ENCODE measurements around the gene SPATA9. TPM values are rescaled to one million over a fixed set of nuclear protein-coding genes. Genes with fewer than 3 reads are reported as not detected.
"Not testable (repeated sequence)": the region's sequence is repeated elsewhere in the genome, so short reads cannot be mapped to it uniquely, and the experiment has no call there.

The SPATA9 gene
- total RNA-seq, 1 experiment from 2014 or later = not detected

DNA sequence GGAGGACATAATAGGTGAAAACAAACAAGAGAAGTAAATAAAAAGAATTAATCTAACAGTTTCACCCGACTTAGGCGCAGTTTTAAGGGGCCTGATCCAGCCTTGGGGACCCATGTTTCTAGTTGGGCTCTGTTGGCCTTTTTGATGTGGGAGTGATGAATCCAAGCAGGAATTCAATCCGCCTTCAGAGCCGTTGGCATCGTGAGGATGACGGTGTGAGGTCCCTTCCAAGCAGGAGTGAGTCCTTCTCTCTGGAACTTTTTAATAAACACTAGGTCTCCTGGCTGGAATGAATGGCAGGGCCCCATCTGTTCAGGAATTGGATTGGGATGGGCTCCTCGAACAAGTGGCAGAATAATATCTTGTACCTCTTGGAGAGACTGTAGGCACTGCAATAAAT, 26.1 kb upstream of the SPATA9 start:
- Mint-ChIP-seq H3K36me3 (ENCODE audit: insufficient read depth, unreplicated experiment) (peaks cover 8% of the 10 kb centered on the region), H3K4me3 (ENCODE audit: low read depth, unreplicated experiment) (no peak overlapping the region)

DNA sequence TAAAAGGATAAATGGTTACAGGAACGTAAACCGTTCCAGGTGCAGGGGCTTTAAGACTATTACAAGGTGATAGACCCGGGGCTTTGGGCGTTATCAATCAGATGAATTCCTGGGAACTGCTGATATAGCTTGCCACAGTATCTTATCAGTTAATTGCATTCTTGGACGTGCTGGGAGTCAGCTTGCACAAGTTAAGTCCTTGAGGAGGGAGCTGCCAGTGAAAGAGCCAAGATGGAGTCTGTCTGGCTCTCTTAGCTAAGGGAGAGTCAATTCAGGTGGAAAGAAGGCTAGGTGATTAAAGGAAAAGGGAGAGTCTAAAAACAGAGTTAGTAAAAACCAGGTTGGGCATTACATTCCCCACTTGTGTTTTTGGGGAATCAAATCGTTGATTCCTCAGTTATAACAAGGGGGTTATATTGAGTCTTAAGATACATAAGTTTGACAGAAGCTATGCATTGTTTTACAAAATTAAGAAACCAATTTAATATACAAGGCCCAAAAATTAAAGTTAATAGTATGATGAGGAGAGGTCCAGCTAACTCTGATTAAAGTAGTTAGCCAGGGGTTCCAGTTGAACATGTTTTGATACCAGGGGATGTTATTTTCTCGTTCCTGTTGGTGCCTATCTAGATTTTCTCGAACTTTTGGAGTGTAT, 24.9 kb upstream of the SPATA9 start:
- intact Hi-C loops (cut with micrococcal nuclease; ENCODE audit: unreplicated experiment); H3K27ac Mint-ChIP-seq (ENCODE audit: unreplicated experiment); H3K9me3 Mint-ChIP-seq (ENCODE audit: low read depth, unreplicated experiment); CTCF ChIA-PET; H3K4me3 Mint-ChIP-seq (ENCODE audit: low read depth, unreplicated experiment); H3K27me3 Mint-ChIP-seq (ENCODE audit: unreplicated experiment); DNase-seq; H3K36me3 Mint-ChIP-seq (ENCODE audit: insufficient read depth, unreplicated experiment); BruUV-seq (replicated peaks): not testable (repeated sequence)
- peaks cover 19% of the 10 kb centered on the region for H3K4me1 Mint-ChIP-seq (ENCODE audit: low read depth, unreplicated experiment)

More for the DNA sequence above, 26.1 kb upstream of the SPATA9 start:
- no peaks in the 10 kb centered on the region for H3K27me3 Mint-ChIP-seq (ENCODE audit: unreplicated experiment)
- BruUV-seq (replicated peaks) = no TSS peak
- TF ChIP-seq, protein P1, sequence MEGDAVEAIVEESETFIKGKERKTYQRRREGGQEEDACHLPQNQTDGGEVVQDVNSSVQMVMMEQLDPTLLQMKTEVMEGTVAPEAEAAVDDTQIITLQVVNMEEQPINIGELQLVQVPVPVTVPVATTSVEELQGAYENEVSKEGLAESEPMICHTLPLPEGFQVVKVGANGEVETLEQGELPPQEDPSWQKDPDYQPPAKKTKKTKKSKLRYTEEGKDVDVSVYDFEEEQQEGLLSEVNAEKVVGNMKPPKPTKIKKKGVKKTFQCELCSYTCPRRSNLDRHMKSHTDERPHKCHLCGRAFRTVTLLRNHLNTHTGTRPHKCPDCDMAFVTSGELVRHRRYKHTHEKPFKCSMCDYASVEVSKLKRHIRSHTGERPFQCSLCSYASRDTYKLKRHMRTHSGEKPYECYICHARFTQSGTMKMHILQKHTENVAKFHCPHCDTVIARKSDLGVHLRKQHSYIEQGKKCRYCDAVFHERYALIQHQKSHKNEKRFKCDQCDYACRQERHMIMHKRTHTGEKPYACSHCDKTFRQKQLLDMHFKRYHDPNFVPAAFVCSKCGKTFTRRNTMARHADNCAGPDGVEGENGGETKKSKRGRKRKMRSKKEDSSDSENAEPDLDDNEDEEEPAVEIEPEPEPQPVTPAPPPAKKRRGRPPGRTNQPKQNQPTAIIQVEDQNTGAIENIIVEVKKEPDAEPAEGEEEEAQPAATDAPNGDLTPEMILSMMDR (IDR thresholded peaks at IDR 0.05; ENCODE audit: unreplicated experiment) = no peak
- no peak for DNase-seq
- no peaks in the 10 kb centered on the region for H3K9me3 Mint-ChIP-seq (ENCODE audit: low read depth, unreplicated experiment)
- H3K4me1 Mint-ChIP-seq (ENCODE audit: low read depth, unreplicated experiment) = peaks cover 21% of the 10 kb centered on the region
- CTCF ChIA-PET = interaction anchor here (1.0 kb wide), 1 partner anchor 11 kb away, joined by 3 read pairs; no protein-coding TSS in a partner anchor
- H3K27ac Mint-ChIP-seq (ENCODE audit: unreplicated experiment) = no peak overlapping the region
- intact Hi-C loops (cut with micrococcal nuclease; ENCODE audit: unreplicated experiment) = no loop called here

DNA sequence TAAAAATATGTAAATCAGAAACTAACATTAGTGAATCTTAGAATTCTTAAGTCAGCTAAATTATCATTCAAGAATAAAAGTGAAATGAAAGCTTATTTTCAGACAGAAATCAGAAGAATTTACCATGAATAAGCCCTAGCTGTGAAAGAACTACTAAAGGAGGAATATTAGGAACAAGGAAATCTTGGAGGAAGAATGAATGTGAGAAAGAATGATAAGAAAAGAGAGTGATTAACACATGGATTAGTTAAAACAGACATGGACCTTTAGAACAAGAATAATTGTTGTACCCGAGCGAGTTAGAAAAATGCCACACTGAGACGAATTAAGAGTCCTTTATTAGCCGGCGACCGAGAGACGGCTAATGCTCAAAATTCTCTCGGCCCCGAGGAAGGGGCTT, 24.3 kb upstream of the SPATA9 start:
- intact Hi-C loops (cut with micrococcal nuclease; ENCODE audit: unreplicated experiment) = no loop called here
- no peaks in the 10 kb centered on the region for H3K27me3 Mint-ChIP-seq (ENCODE audit: unreplicated experiment)
- CTCF ChIA-PET = no interaction called here
- H3K4me3 Mint-ChIP-seq (ENCODE audit: low read depth, unreplicated experiment) = no peak overlapping the region
- peaks cover 13% of the 10 kb centered on the region for H3K4me1 Mint-ChIP-seq (ENCODE audit: low read depth, unreplicated experiment)
- peaks cover 8% of the 10 kb centered on the region for H3K36me3 Mint-ChIP-seq (ENCODE audit: insufficient read depth, unreplicated experiment)
- no TSS peak for BruUV-seq (replicated peaks)
- TF ChIP-seq, protein P1 (IDR thresholded peaks at IDR 0.05; ENCODE audit: unreplicated experiment) = no peak
- no peak overlapping the region for H3K27ac Mint-ChIP-seq (ENCODE audit: unreplicated experiment)
- no peak for DNase-seq
- H3K9me3 Mint-ChIP-seq (ENCODE audit: low read depth, unreplicated experiment) = no peaks in the 10 kb centered on the region

DNA sequence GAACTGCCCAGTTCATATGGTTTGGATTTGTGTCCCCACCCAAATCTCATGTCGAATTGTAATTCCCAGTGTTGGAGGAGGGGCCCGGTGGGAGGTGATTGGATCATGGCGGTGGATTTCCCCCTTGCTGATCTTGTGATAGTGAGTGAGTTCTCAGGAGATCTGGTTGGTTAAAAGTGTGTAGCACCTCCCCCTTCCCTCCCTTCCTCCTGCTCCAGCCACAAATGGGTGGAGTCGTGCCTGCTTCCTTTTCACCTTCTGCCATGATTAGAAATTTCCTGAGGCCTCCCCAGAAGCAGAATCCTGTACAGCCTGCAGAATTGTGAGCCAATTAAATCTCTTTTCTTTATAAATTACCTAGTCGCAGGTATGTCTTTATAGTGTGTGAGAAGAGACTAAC, 23.4 kb upstream of the SPATA9 start:
- CTCF ChIA-PET = not testable (repeated sequence)

DNA sequence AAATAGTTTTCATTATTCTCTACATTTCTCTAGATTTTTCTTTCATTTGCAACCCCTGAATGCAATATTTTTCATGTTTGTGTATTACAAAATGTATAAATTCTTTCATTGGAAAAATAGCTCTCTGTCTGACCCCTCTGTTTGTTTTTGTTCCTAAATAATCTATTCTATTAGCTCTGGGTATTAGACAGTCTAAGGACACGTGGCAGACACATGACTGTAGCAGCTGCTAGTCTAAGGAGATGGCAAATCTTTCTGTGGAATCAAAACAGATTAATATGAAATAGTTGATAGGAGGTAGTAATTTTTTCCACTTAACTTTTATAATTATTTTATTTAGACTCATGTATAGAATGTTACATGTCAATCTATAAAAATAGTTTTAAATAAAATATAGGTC, 21.4 kb upstream of the SPATA9 start:
- H3K4me1 Mint-ChIP-seq (ENCODE audit: low read depth, unreplicated experiment) = no peaks in the 10 kb centered on the region
- CTCF ChIA-PET = no interaction called here
- intact Hi-C loops (cut with micrococcal nuclease; ENCODE audit: unreplicated experiment) = no loop called here
- no peak overlapping the region for H3K4me3 Mint-ChIP-seq (ENCODE audit: low read depth, unreplicated experiment)
- no peaks in the 10 kb centered on the region for H3K9me3 Mint-ChIP-seq (ENCODE audit: low read depth, unreplicated experiment)
- BruUV-seq (replicated peaks) = no TSS peak
- no peaks in the 10 kb centered on the region for H3K36me3 Mint-ChIP-seq (ENCODE audit: insufficient read depth, unreplicated experiment)
- H3K27me3 Mint-ChIP-seq (ENCODE audit: unreplicated experiment) = no peaks in the 10 kb centered on the region
- H3K27ac Mint-ChIP-seq (ENCODE audit: unreplicated experiment) = no peak overlapping the region
- no peak for DNase-seq
- TF ChIP-seq, protein P1 (IDR thresholded peaks at IDR 0.05; ENCODE audit: unreplicated experiment) = no peak

More for the DNA sequence above, 23.4 kb upstream of the SPATA9 start:
- H3K4me1 Mint-ChIP-seq (ENCODE audit: low read depth, unreplicated experiment); H3K9me3 Mint-ChIP-seq (ENCODE audit: low read depth, unreplicated experiment); H3K4me3 Mint-ChIP-seq (ENCODE audit: low read depth, unreplicated experiment); H3K36me3 Mint-ChIP-seq (ENCODE audit: insufficient read depth, unreplicated experiment); DNase-seq; BruUV-seq (replicated peaks); intact Hi-C loops (cut with micrococcal nuclease; ENCODE audit: unreplicated experiment); H3K27me3 Mint-ChIP-seq (ENCODE audit: unreplicated experiment); H3K27ac Mint-ChIP-seq (ENCODE audit: unreplicated experiment): not testable (repeated sequence)

Data from Calu3 (cell line).